H9 (cell line): ENCODE data around the gene SLC9A5. TPM values are rescaled to one million over a fixed set of nuclear protein-coding genes. Genes with fewer than 3 reads are reported as not detected.

Experiments used
- DNase-seq: peaks from one replicate; pipeline ENCODE4 v3.0.0-alpha.2; 2017
- H2AFZ ChIP-seq: one replicate; pipeline ENCODE4 v1.6.1; 2013; ENCODE audit warnings: mild to moderate bottlenecking, low read length, control low read depth, moderate library complexity
- H2AK5ac ChIP-seq: 2 replicates; pipeline ENCODE4 v1.6.1; 2013; ENCODE audit warnings: low read length, control low read depth, mixed read lengths; ENCODE audit not compliant: insufficient read length
- H2BK120ac ChIP-seq: one replicate; pipeline ENCODE4 v1.6.1; 2013; ENCODE audit warnings: low read depth, mild to moderate bottlenecking, low read length, control low read depth, inconsistent platforms; ENCODE audit not compliant: poor library complexity, severe bottlenecking
- H2BK12ac ChIP-seq: 2 replicates; pipeline ENCODE4 v1.6.1; 2013; ENCODE audit warnings: low read length, control low read depth, mixed read lengths, low read depth; ENCODE audit not compliant: insufficient read length
- H2BK15ac ChIP-seq: 2 replicates; pipeline ENCODE4 v1.6.1; 2013; ENCODE audit warnings: low read depth, low read length, control low read depth
- H2BK20ac ChIP-seq: one replicate; pipeline ENCODE4 v1.6.1; 2013; ENCODE audit warnings: low read depth, mild to moderate bottlenecking, low read length, control low read depth, inconsistent platforms; ENCODE audit not compliant: poor library complexity, severe bottlenecking
- H2BK5ac ChIP-seq: 2 replicates; pipeline ENCODE4 v1.6.1; 2013; ENCODE audit warnings: low read length, control low read depth, mixed read lengths; ENCODE audit not compliant: insufficient read length
- H3K14ac ChIP-seq: 2 replicates; pipeline ENCODE4 v1.6.1; 2013; ENCODE audit warnings: low read length, control low read depth; ENCODE audit not compliant: insufficient read depth
- H3K18ac ChIP-seq: 2 replicates; pipeline ENCODE4 v1.6.1; 2013; ENCODE audit warnings: low read depth, mild to moderate bottlenecking, mixed read lengths, low read length, control low read depth; ENCODE audit not compliant: insufficient read length
- H3K23ac ChIP-seq: 2 replicates; pipeline ENCODE4 v1.6.1; 2013; ENCODE audit warnings: low read length, control low read depth, mixed read lengths, low read depth; ENCODE audit not compliant: insufficient read length
- H3K23me2 ChIP-seq: 2 replicates; pipeline ENCODE4 v1.6.1; 2013; ENCODE audit warnings: low read depth, mild to moderate bottlenecking, mixed read lengths, low read length, control low read depth; ENCODE audit not compliant: insufficient read length, poor library complexity, severe bottlenecking
- H3K27ac ChIP-seq: 2 replicates; pipeline ENCODE4 v1.5.1; 2013; ENCODE audit warnings: low read length, control low read depth, mixed read lengths, low read depth; ENCODE audit not compliant: insufficient read length
- H3K27me3 ChIP-seq: 2 replicates; pipeline ENCODE4 v1.6.1; 2013; ENCODE audit warnings: low read length, control low read depth, inconsistent platforms; ENCODE audit not compliant: insufficient read depth
- H3K4ac ChIP-seq: 2 replicates; pipeline ENCODE4 v1.6.1; 2013; ENCODE audit warnings: low read depth, mild to moderate bottlenecking, control low read depth, inconsistent platforms, low read length, moderate library complexity
- H3K4me1 ChIP-seq: 2 replicates; pipeline ENCODE4 v1.6.1; 2013; ENCODE audit warnings: low read length, control low read depth, inconsistent platforms; ENCODE audit not compliant: insufficient read depth
- H3K4me2 ChIP-seq: 2 replicates; pipeline ENCODE4 v1.6.1; 2013; ENCODE audit warnings: low read length, control low read depth, mixed read lengths; ENCODE audit not compliant: insufficient read length, insufficient read depth
- H3K56ac ChIP-seq: 2 replicates; pipeline ENCODE4 v1.6.1; 2013; ENCODE audit warnings: low read depth, mild to moderate bottlenecking, mixed read lengths, low read length, control low read depth; ENCODE audit not compliant: insufficient read length
- H3K79me1 ChIP-seq: 2 replicates; pipeline ENCODE4 v1.6.1; 2013; ENCODE audit warnings: low read depth, mild to moderate bottlenecking, moderate library complexity, low read length, control low read depth, inconsistent platforms; ENCODE audit not compliant: insufficient read depth, poor library complexity, severe bottlenecking
- H3K79me2 ChIP-seq: 2 replicates; pipeline ENCODE4 v1.6.1; 2013; ENCODE audit warnings: low read length, control low read depth, inconsistent platforms; ENCODE audit not compliant: insufficient read depth
- H3K9ac ChIP-seq: 2 replicates; pipeline ENCODE4 v1.6.1; 2013; ENCODE audit warnings: low read length, control low read depth, mixed read lengths; ENCODE audit not compliant: insufficient read length; ENCODE audit errors: extremely low read depth
- H3K9me3 ChIP-seq: one replicate; pipeline ENCODE4 v1.6.1; 2013; ENCODE audit warnings: low read depth, low read length, inconsistent platforms; ENCODE audit not compliant: control insufficient read depth
- H3T11ph ChIP-seq: one replicate; pipeline ENCODE4 v1.6.1; 2013; ENCODE audit warnings: mild to moderate bottlenecking, low read length, control low read depth, inconsistent platforms
- H4K20me1 ChIP-seq: one replicate; pipeline ENCODE4 v1.6.1; 2013; ENCODE audit not compliant: control insufficient read depth, insufficient read length, insufficient read depth
- H4K5ac ChIP-seq: 2 replicates; pipeline ENCODE4 v1.6.1; 2013; ENCODE audit warnings: low read depth, mild to moderate bottlenecking, mixed read lengths, low read length, control low read depth; ENCODE audit not compliant: insufficient read length
- H4K8ac ChIP-seq: replicated peaks from 2 replicates; pipeline ENCODE4 v1.6.1; 2013; ENCODE audit warnings: low read length, control low read depth, mixed read lengths, low read depth; ENCODE audit not compliant: insufficient read length
- H4K91ac ChIP-seq: 2 replicates; pipeline ENCODE4 v1.6.1; 2013; ENCODE audit warnings: low read depth, mild to moderate bottlenecking, moderate library complexity, mixed read lengths, low read length, control low read depth; ENCODE audit not compliant: insufficient read length
- H3K27ac Mint-ChIP-seq, 3 experiments: 2 replicates in 2 of 3; 3 replicates in 1 of 3; pipeline ENCODE4 v1.8.0; 2020 to 2021; ENCODE audit warnings: mixed read lengths in 3 of 3, mild to moderate bottlenecking in 1 of 3, moderate library complexity in 1 of 3
- H3K27me3 Mint-ChIP-seq: 2 replicates; pipeline ENCODE4 v1.8.0; 2021; ENCODE audit warnings: low read depth, mild to moderate bottlenecking, moderate library complexity, mixed read lengths
- H3K36me3 Mint-ChIP-seq, 3 experiments: 2 replicates in 2 of 3; 3 replicates in 1 of 3; pipeline ENCODE4 v1.8.0; 2020 to 2021; ENCODE audit warnings: low read depth in 3 of 3, mixed read lengths in 3 of 3; ENCODE audit not compliant: insufficient read depth in 1 of 3
- H3K4me1 Mint-ChIP-seq, 2 experiments: 2 replicates each; pipeline ENCODE4 v1.8.0; 2020; ENCODE audit warnings: mixed read lengths in 2 of 2
- H3K4me3 Mint-ChIP-seq, 2 experiments: 2 replicates in 1 of 2; 3 replicates in 1 of 2; pipeline ENCODE4 v1.8.0; 2020 to 2021; ENCODE audit warnings: mild to moderate bottlenecking in 2 of 2, mixed read lengths in 2 of 2, moderate library complexity in 1 of 2
- H3K9me3 Mint-ChIP-seq, 2 experiments: 2 replicates in 1 of 2; 3 replicates in 1 of 2; pipeline ENCODE4 v1.8.0; 2020; ENCODE audit warnings: mild to moderate bottlenecking in 2 of 2, mixed read lengths in 2 of 2, moderate library complexity in 1 of 2
- WGBS: extraction: QIAGEN DNeasy Blood & Tissue Kit; methylation state at CpG from one replicate; pipeline ENCODE4 v1.1.7; 2013; ENCODE audit warnings: missing lambda C conversion rate, low lambda C conversion rate, mixed read lengths; ENCODE audit not compliant: insufficient read length; ENCODE audit errors: extremely low coverage; 5-methylcytosine and 5-hydroxymethylcytosine counted together
- total RNA-seq: library from RNA; stranded (reverse); gene quantifications from 2 replicates; pipeline ENCODE4 v1.2.1, GENCODE V29; 2021
- TF ChIP-seq, protein P1 (sequence below): fragments of 200-600 bp; sonication (generic); conservative IDR thresholded peaks from 3 replicates; pipeline ENCODE4 v1.8.0; 2021; ENCODE audit warnings: antibody characterized with exemption, mild to moderate bottlenecking

SLC9A5 gene
- total RNA-seq, 1 experiment from 2014 or later: 9.1 TPM

GRCh38 chr16:67246756-67247191 lies 2.0 kb upstream of the SLC9A5 start:
- H2BK5ac ChIP-seq: no peak overlapping the region
- H3K9ac ChIP-seq: peak overlapping the region; percentile 46
- no peaks in the 10 kb centered on the region for H4K20me1 ChIP-seq
- no peak overlapping the region for H2AFZ ChIP-seq
- peak overlapping the region; percentile 41 for H3K4me2 ChIP-seq
- no peaks in the 10 kb centered on the region for H3K79me1 ChIP-seq
- peak overlapping the region; percentile 80 for H3K14ac ChIP-seq
- no peaks in the 10 kb centered on the region; the same call in 1 of the 2 replicates for H3K79me2 ChIP-seq
- H4K8ac ChIP-seq: no peak overlapping the region
- H2BK15ac ChIP-seq: no peak overlapping the region
- peak overlapping the region; percentile 75 for H3K18ac ChIP-seq
- no peak overlapping the region for H2BK120ac ChIP-seq
- no peak overlapping the region for H3K27ac ChIP-seq
- TF ChIP-seq, protein P1, sequence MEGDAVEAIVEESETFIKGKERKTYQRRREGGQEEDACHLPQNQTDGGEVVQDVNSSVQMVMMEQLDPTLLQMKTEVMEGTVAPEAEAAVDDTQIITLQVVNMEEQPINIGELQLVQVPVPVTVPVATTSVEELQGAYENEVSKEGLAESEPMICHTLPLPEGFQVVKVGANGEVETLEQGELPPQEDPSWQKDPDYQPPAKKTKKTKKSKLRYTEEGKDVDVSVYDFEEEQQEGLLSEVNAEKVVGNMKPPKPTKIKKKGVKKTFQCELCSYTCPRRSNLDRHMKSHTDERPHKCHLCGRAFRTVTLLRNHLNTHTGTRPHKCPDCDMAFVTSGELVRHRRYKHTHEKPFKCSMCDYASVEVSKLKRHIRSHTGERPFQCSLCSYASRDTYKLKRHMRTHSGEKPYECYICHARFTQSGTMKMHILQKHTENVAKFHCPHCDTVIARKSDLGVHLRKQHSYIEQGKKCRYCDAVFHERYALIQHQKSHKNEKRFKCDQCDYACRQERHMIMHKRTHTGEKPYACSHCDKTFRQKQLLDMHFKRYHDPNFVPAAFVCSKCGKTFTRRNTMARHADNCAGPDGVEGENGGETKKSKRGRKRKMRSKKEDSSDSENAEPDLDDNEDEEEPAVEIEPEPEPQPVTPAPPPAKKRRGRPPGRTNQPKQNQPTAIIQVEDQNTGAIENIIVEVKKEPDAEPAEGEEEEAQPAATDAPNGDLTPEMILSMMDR: peak; percentile 40; the same call in 2 of the 3 replicates
- H3K4ac ChIP-seq: no peak overlapping the region
- H3K9me3 ChIP-seq: no peaks in the 10 kb centered on the region
- no peak overlapping the region for H2BK20ac ChIP-seq
- no CpG with 5 or more reads among the region's 26 CpGs for WGBS
- no peak overlapping the region for H4K91ac ChIP-seq
- peak; percentile 98 for DNase-seq
- peaks cover 31% of the 10 kb centered on the region for H3K23me2 ChIP-seq
- Mint-ChIP-seq H3K27ac (peak overlapping the region in 2 of 3 experiments; percentile 87 to 95; a peak in 5 of 7 replicates), H3K4me3 (peak overlapping the region; percentile 86 to 94), H3K9me3 (no peaks in the 10 kb centered on the region), H3K36me3 (no peaks in the 10 kb centered on the region; a peak in 1 of 7 replicates), H3K27me3 (peaks cover 24% of the 10 kb centered on the region), H3K4me1 (peaks cover 35 to 42% of the 10 kb centered on the region in 2 experiments)
- peaks cover 6% of the 10 kb centered on the region; the same call in 1 of the 2 replicates for H3K4me1 ChIP-seq
- H4K5ac ChIP-seq: no peak overlapping the region
- no peaks in the 10 kb centered on the region; the same call in 1 of the 2 replicates for H3K27me3 ChIP-seq
- no peak overlapping the region for H2AK5ac ChIP-seq
- H3T11ph ChIP-seq: no peak overlapping the region
- no peak overlapping the region for H2BK12ac ChIP-seq
- no peak overlapping the region for H3K56ac ChIP-seq
- H3K23ac ChIP-seq: no peak overlapping the region
